Adrenal gland (tissue), 12 donors: ENCODE results near the gene ODF2. TPM values are rescaled to one million over a fixed set of nuclear protein-coding genes. Genes with fewer than 3 reads are reported as not detected.

ENCODE experiments used
- DNase-seq, 7 donors: peaks; one replicate each; pipeline ENCODE4 v3.0.0-alpha.2; 2019 to 2020
- H3K27ac ChIP-seq, 5 donors: fragments of 200-600 bp; sonication (generic) in 4 of 5; 1 replicate in 3 of 5; 2 replicates in 2 of 5; pipeline versions ENCODE4 v1.5.1 to v1.8.0; 2016 to 2020; ENCODE audit warnings: mild to moderate bottlenecking in 1 of 5
- H3K27me3 ChIP-seq: fragments of 200-600 bp; 2 replicates; pipeline ENCODE4 v1.8.0; 2021
- H3K36me3 ChIP-seq, 2 donors: fragments of 200-600 bp; replicated peaks in 1 of 2; 1 replicate in 1 of 2; 2 replicates in 1 of 2; pipeline versions ENCODE4 v1.5.1 to v1.8.0; 2018 to 2022
- H3K4me1 ChIP-seq, 2 donors: fragments of 200-600 bp; replicated peaks in 1 of 2; 1 replicate in 1 of 2; 2 replicates in 1 of 2; pipeline versions ENCODE4 v1.5.1 to v1.8.0; 2018 to 2021
- H3K4me3 ChIP-seq, 4 donors: fragments of 200-600 bp; sonication (generic) in 3 of 4; one replicate each; pipeline ENCODE4 v1.5.1; 2016 to 2018
- H3K9me3 ChIP-seq, 3 donors: fragments of 200-600 bp; sonication (generic) in 1 of 3; replicated peaks in 1 of 3; 1 replicate in 2 of 3; 2 replicates in 1 of 3; pipeline versions ENCODE4 v1.5.1 to v1.8.0; 2016 to 2021
- CTCF ChIP-seq, 6 experiments: fragments of 450-650 bp in 4 of 6; fragments of 200-600 bp in 2 of 6; sonication (generic) in 1 of 6; IDR thresholded peaks; 1 replicate in 5 of 6; 2 replicates in 1 of 6; pipeline versions ENCODE4 v1.5.1 to v1.8.0; 2016 to 2021; ENCODE audit warnings: antibody characterized with exemption in 6 of 6, mild to moderate bottlenecking in 2 of 6, moderate library complexity in 1 of 6
- POLR2A ChIP-seq, 2 donors: fragments of 450-650 bp; IDR thresholded peaks; one replicate each; pipeline ENCODE4 v1.6.1; 2017; ENCODE audit warnings: antibody characterized with exemption in 2 of 2, mild to moderate bottlenecking in 2 of 2, moderate library complexity in 1 of 2
- WGBS, 4 donors: extraction: QIAGEN DNeasy Blood & Tissue Kit in 2 of 4; methylation state at CpG; one replicate each; pipeline versions ENCODE4 v1.1.5 to v1.1.7; 2013 to 2017; 5-methylcytosine and 5-hydroxymethylcytosine counted together
- intact Hi-C, 2 donors: fragments of 100-400 bp; cut with DNase I; formaldehyde crosslinking; loops; one replicate each; pipeline versions ENCODE4 v1.14.1 to v1.15.0; 2022 to 2023
- polyA plus RNA-seq, 3 donors: library from polyadenylated mRNA; stranded (reverse); fragments of 200-250 nt in 2 of 3; fragments of 350-450 nt in 1 of 3; fragmentation: Illumina TruSeq in 1 of 3; extraction: RNeasy Lipid Tissue Mini Kit (QIAGEN cat#74804) in 1 of 3; gene quantifications; one replicate each; pipeline ENCODE4 v1.2.3, GENCODE V29; 2013 to 2014
- total RNA-seq, 9 donors: library from RNA; depleted of rRNA in 4 of 9; stranded (reverse); fragments of >200 nt in 4 of 9; fragments of 120-200 nt in 1 of 9; fragmentation: NEBNext Ultra II Directional in 1 of 9; extraction: Animal tissue kit (Norgen Biotek cat#: 25700) in 1 of 9; gene quantifications; one replicate each; pipeline versions ENCODE4 v1.1.0 to v1.2.4, GENCODE V29; 2013 to 2023
- donor health status: healthy with polysubstance abuse.
- donor health status: Bipolar disorder and iron deficiency.
- donor health status: DM: yes; HTN: yes; CAD: no.
- donor health status: DM: no; HTN: no; CAD: no.
- donor health status: DM: no; HTN: no; CAD: no.
- donor health status: DM: yes; HTN: yes; CAD: no.

Gene ODF2
- total and polyA plus RNA-seq, 12 donors, result 10.2 to 21.6 (median 16.1) TPM

GRCh38 chr9:128414461-128414860 is 41.3 kb upstream of the ODF2 start:
- 52 to 59% (median 55%) methylated on average over 3 of the region's 3 CpGs for WGBS, 4 donors
- Histone ChIP-seq H3K9me3 (no peaks in the 10 kb centered on the region), H3K4me1 (peaks cover 0 to 7% of the 10 kb centered on the region in 2 donors), H3K4me3 (no peak overlapping the region), H3K27ac (no peak overlapping the region), H3K27me3 (peaks cover 15% of the 10 kb centered on the region), H3K36me3 (no peaks in the 10 kb centered on the region)
- intact Hi-C loops, result loop anchor here in 1 of 2 donors (5.0 kb wide), 1 partner anchor 52 kb away; no protein-coding TSS in a partner anchor
- no peak for DNase-seq
- TF ChIP-seq POLR2A (IDR thresholded peaks at IDR 0.05) (no peak), CTCF (IDR thresholded peaks at IDR 0.05) (no peak)

- TF ChIP-seq CTCF (IDR thresholded peaks at IDR 0.05) (no peak), POLR2A (IDR thresholded peaks at IDR 0.05) (no peak)
- Histone ChIP-seq H3K27me3 (peaks cover 15% of the 10 kb centered on the region), H3K9me3 (no peaks in the 10 kb centered on the region), H3K27ac (no peak overlapping the region), H3K4me1 (peaks cover 0 to 13% of the 10 kb centered on the region in 2 donors), H3K4me3 (no peak overlapping the region), H3K36me3 (no peaks in the 10 kb centered on the region)
- no peak for DNase-seq
- intact Hi-C loops, result no loop called here
- 65 to 74% (median 69%) methylated on average over 2 of the region's 2 CpGs for WGBS, 4 donors
Measured at GRCh38 chr9:128415281-128415680, 40.5 kb upstream of the ODF2 start.

- Histone ChIP-seq H3K4me1 (peaks cover 0 to 13% of the 10 kb centered on the region in 2 donors), H3K9me3 (no peaks in the 10 kb centered on the region), H3K27me3 (peaks cover 15% of the 10 kb centered on the region), H3K4me3 (no peak overlapping the region), H3K36me3 (no peaks in the 10 kb centered on the region), H3K27ac (no peak overlapping the region)
- no peak for DNase-seq
- WGBS, 4 donors, result 48 to 60% (median 57%) methylated on average over 6 of the region's 6 CpGs
- TF ChIP-seq CTCF (IDR thresholded peaks at IDR 0.05) (no peak), POLR2A (IDR thresholded peaks at IDR 0.05) (no peak)
- intact Hi-C loops, result no loop called here
Measured at GRCh38 chr9:128416014-128416413, 39.8 kb upstream of the ODF2 start.

- no peak for TF ChIP-seq CTCF (IDR thresholded peaks at IDR 0.05)
- no peak for TF ChIP-seq POLR2A (IDR thresholded peaks at IDR 0.05)
- intact Hi-C loops, result no loop called here
- DNase-seq, result no peak
- Histone ChIP-seq H3K36me3 (no peaks in the 10 kb centered on the region), H3K27me3 (peaks cover 15% of the 10 kb centered on the region), H3K9me3 (no peaks in the 10 kb centered on the region), H3K4me1 (peaks cover 0 to 13% of the 10 kb centered on the region in 2 donors), H3K4me3 (no peak overlapping the region), H3K27ac (no peak overlapping the region)
- WGBS, 4 donors, result 39 to 71% (median 57%) methylated on average over 6 of the region's 6 CpGs
Measured at GRCh38 chr9:128416432-128417019, 39.3 kb upstream of the ODF2 start.
